Liver (tissue), 9 donors: ENCODE results near the gene ALDH1B1. TPM values are rescaled to one million over a fixed set of nuclear protein-coding genes. Genes with fewer than 3 reads are reported as not detected.

Source experiments
- DNase-seq: peaks from one replicate; pipeline ENCODE4 v3.0.0-alpha.2; 2017; ENCODE audit warnings: low spot score
- H3K27ac ChIP-seq, 2 donors: one replicate each; pipeline ENCODE4 v1.7.0; 2013; ENCODE audit warnings: inconsistent platforms in 2 of 2, low read length in 2 of 2, control low read depth in 1 of 2, low read depth in 1 of 2, mild to moderate bottlenecking in 1 of 2
- H3K27me3 ChIP-seq, 4 donors: one replicate each; pipeline versions ENCODE4 v1.6.1 to v1.7.0; 2013; ENCODE audit warnings: low read length in 3 of 4, inconsistent platforms in 1 of 4, mild to moderate bottlenecking in 1 of 4, moderate library complexity in 1 of 4; ENCODE audit not compliant: control insufficient read depth in 4 of 4, insufficient read depth in 4 of 4
- H3K36me3 ChIP-seq, 4 donors: one replicate each; pipeline versions ENCODE4 v1.6.1 to v1.7.0; 2013; ENCODE audit warnings: low read length in 3 of 4, mild to moderate bottlenecking in 3 of 4, low read depth in 1 of 4, moderate library complexity in 1 of 4; ENCODE audit not compliant: control insufficient read depth in 4 of 4, insufficient read depth in 3 of 4
- H3K4me1 ChIP-seq, 4 donors: one replicate each; pipeline versions ENCODE4 v1.6.1 to v1.7.0; 2013; ENCODE audit warnings: low read length in 3 of 4, mild to moderate bottlenecking in 3 of 4, moderate library complexity in 1 of 4; ENCODE audit not compliant: control insufficient read depth in 4 of 4, insufficient read depth in 4 of 4
- H3K4me3 ChIP-seq, 3 donors: one replicate each; pipeline versions ENCODE4 v1.6.1 to v1.7.0; 2013; ENCODE audit warnings: low read length in 3 of 3, control low read depth in 1 of 3, low read depth in 1 of 3, mild to moderate bottlenecking in 1 of 3
- H3K9ac ChIP-seq, 2 donors: one replicate each; pipeline ENCODE4 v1.7.0; 2013; ENCODE audit warnings: low read length in 2 of 2, mild to moderate bottlenecking in 2 of 2, moderate library complexity in 2 of 2, control low read depth in 1 of 2, low read depth in 1 of 2
- H3K9me3 ChIP-seq, 4 donors: one replicate each; pipeline versions ENCODE4 v1.6.1 to v1.7.0; 2013; ENCODE audit warnings: low read length in 3 of 4; ENCODE audit not compliant: control insufficient read depth in 4 of 4
- ATF3 ChIP-seq: IDR thresholded peaks from 2 replicates; pipeline ENCODE4 v1.6.1; 2016; ENCODE audit warnings: antibody characterized with exemption
- EGR1 ChIP-seq, 2 donors: IDR thresholded peaks; 2 replicates each; pipeline ENCODE4 v1.6.1; 2016 to 2018; ENCODE audit warnings: antibody characterized with exemption in 2 of 2, low read depth in 2 of 2
- FOXA1 ChIP-seq: IDR thresholded peaks from 2 replicates; pipeline ENCODE4 v1.6.1; 2016; ENCODE audit warnings: antibody characterized with exemption
- FOXA2 ChIP-seq: IDR thresholded peaks from 2 replicates; pipeline ENCODE4 v1.6.1; 2016; ENCODE audit warnings: antibody characterized with exemption
- GABPA ChIP-seq, 2 donors: IDR thresholded peaks in 1 of 2; conservative IDR thresholded peaks in 1 of 2; 2 replicates each; pipeline ENCODE4 v1.6.1; 2016; ENCODE audit warnings: antibody characterized with exemption in 2 of 2, mild to moderate bottlenecking in 1 of 2, moderate library complexity in 1 of 2
- HNF4A ChIP-seq, 2 donors: conservative IDR thresholded peaks; 2 replicates each; pipeline ENCODE4 v1.6.1; 2016; ENCODE audit warnings: antibody characterized with exemption in 2 of 2, mild to moderate bottlenecking in 2 of 2
- HNF4G ChIP-seq: IDR thresholded peaks from 2 replicates; pipeline ENCODE4 v1.6.1; 2016; ENCODE audit warnings: antibody characterized with exemption
- JUND ChIP-seq, 2 donors: IDR thresholded peaks; 2 replicates each; pipeline ENCODE4 v1.6.1; 2016; ENCODE audit warnings: antibody characterized with exemption in 2 of 2
- MAX ChIP-seq: IDR thresholded peaks from 2 replicates; pipeline ENCODE4 v1.6.1; 2016; ENCODE audit warnings: antibody characterized with exemption
- NR2F2 ChIP-seq: IDR thresholded peaks from 2 replicates; pipeline ENCODE4 v1.6.1; 2016; ENCODE audit warnings: antibody characterized with exemption
- RAD21 ChIP-seq, 2 donors: IDR thresholded peaks; 2 replicates each; pipeline ENCODE4 v1.6.1; 2016; ENCODE audit warnings: antibody characterized with exemption in 2 of 2, mild to moderate bottlenecking in 2 of 2
- RXRA ChIP-seq, 2 donors: IDR thresholded peaks; 2 replicates each; pipeline ENCODE4 v1.6.1; 2017 to 2018; ENCODE audit warnings: antibody characterized with exemption in 2 of 2, mild to moderate bottlenecking in 1 of 2
- SP1 ChIP-seq: IDR thresholded peaks from 2 replicates; pipeline ENCODE4 v1.6.1; 2018; ENCODE audit warnings: antibody characterized with exemption, mild to moderate bottlenecking
- TAF1 ChIP-seq: conservative IDR thresholded peaks from 2 replicates; pipeline ENCODE4 v1.6.1; 2016; ENCODE audit warnings: antibody characterized with exemption, mild to moderate bottlenecking
- YY1 ChIP-seq: IDR thresholded peaks from 2 replicates; pipeline ENCODE4 v1.6.1; 2016; ENCODE audit warnings: antibody characterized with exemption, mild to moderate bottlenecking
- ZBTB33 ChIP-seq: IDR thresholded peaks from 2 replicates; pipeline ENCODE4 v1.6.1; 2016; ENCODE audit warnings: antibody characterized with exemption
- WGBS: extraction: QIAGEN DNeasy Blood & Tissue Kit; methylation state at CpG from one replicate; pipeline ENCODE4 v1.1.7; 2013; 5-methylcytosine and 5-hydroxymethylcytosine counted together
- polyA plus RNA-seq, 2 donors: library from polyadenylated mRNA; stranded (reverse) in 1 of 2; unstranded in 1 of 2; fragments of 200-250 nt in 1 of 2; fragments of >200 nt in 1 of 2; fragmentation: Nextera tagmentation in 1 of 2; extraction: Ambion mirVana in 1 of 2; gene quantifications; one replicate each; pipeline versions ENCODE4 v1.2.1 to v1.2.3, GENCODE V29; 2013 to 2015
- total RNA-seq, 2 donors: library from RNA; depleted of rRNA; stranded (reverse); fragments of >200 nt; gene quantifications; one replicate each; pipeline ENCODE4 v1.2.3, GENCODE V29; 2014
- TF ChIP-seq, protein P1 (sequence below): fragments of 150-350 bp; IDR thresholded peaks from 2 replicates; pipeline ENCODE4 v1.5.1; 2017; ENCODE audit warnings: improper control_type of control experiment, low read depth, low read length; ENCODE audit not compliant: missing input control
- TF ChIP-seq, protein P2 (sequence below): IDR thresholded peaks from 2 replicates; pipeline ENCODE4 v1.6.1; 2016; ENCODE audit warnings: antibody characterized with exemption, mild to moderate bottlenecking
- donor health status: healthy.
- donor health status: healthy.
- donor health status: healthy.
- donor health status: healthy.
- donor health status: healthy.

ALDH1B1 gene
- total and polyA plus RNA-seq, 4 donors = 18.9 to 73.9 (median 52.6) TPM

GRCh38 chr9:38387751-38388150, 4.8 kb upstream of the ALDH1B1 start:
- WGBS = 81% methylated on average over 4 of the region's 4 CpGs
- Histone ChIP-seq H3K27me3 (no peaks in the 10 kb centered on the region), H3K4me3 (no peak overlapping the region), H3K4me1 (peaks cover 12 to 66% (median 62%) of the 10 kb centered on the region in 4 donors), H3K36me3 (no peaks in the 10 kb centered on the region), H3K9me3 (peaks cover 2 to 10% (median 4%) of the 10 kb centered on the region in 4 donors), H3K27ac (peak overlapping the region; percentile 66 to 80), H3K9ac (no peak overlapping the region)
- DNase-seq = no peak
- no peak for TF ChIP-seq GABPA (IDR thresholded peaks at IDR 0.05 in 1 of 2, conservative IDR thresholded peaks at IDR 0.05 in 1 of 2)
- TF ChIP-seq HNF4G = no peak
- no peak for TF ChIP-seq MAX
- no peak for TF ChIP-seq RAD21 (IDR thresholded peaks at IDR 0.05)
- no peak for TF ChIP-seq JUND (IDR thresholded peaks at IDR 0.05)
- TF ChIP-seq, protein P1, sequence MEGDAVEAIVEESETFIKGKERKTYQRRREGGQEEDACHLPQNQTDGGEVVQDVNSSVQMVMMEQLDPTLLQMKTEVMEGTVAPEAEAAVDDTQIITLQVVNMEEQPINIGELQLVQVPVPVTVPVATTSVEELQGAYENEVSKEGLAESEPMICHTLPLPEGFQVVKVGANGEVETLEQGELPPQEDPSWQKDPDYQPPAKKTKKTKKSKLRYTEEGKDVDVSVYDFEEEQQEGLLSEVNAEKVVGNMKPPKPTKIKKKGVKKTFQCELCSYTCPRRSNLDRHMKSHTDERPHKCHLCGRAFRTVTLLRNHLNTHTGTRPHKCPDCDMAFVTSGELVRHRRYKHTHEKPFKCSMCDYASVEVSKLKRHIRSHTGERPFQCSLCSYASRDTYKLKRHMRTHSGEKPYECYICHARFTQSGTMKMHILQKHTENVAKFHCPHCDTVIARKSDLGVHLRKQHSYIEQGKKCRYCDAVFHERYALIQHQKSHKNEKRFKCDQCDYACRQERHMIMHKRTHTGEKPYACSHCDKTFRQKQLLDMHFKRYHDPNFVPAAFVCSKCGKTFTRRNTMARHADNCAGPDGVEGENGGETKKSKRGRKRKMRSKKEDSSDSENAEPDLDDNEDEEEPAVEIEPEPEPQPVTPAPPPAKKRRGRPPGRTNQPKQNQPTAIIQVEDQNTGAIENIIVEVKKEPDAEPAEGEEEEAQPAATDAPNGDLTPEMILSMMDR = no peak
- no peak for TF ChIP-seq FOXA1
- TF ChIP-seq EGR1 (IDR thresholded peaks at IDR 0.05; ENCODE audit: low read depth in 2 of 2) = no peak
- TF ChIP-seq NR2F2 = no peak
- no peak for TF ChIP-seq FOXA2
- TF ChIP-seq ZBTB33 = no peak
- TF ChIP-seq, protein P2, sequence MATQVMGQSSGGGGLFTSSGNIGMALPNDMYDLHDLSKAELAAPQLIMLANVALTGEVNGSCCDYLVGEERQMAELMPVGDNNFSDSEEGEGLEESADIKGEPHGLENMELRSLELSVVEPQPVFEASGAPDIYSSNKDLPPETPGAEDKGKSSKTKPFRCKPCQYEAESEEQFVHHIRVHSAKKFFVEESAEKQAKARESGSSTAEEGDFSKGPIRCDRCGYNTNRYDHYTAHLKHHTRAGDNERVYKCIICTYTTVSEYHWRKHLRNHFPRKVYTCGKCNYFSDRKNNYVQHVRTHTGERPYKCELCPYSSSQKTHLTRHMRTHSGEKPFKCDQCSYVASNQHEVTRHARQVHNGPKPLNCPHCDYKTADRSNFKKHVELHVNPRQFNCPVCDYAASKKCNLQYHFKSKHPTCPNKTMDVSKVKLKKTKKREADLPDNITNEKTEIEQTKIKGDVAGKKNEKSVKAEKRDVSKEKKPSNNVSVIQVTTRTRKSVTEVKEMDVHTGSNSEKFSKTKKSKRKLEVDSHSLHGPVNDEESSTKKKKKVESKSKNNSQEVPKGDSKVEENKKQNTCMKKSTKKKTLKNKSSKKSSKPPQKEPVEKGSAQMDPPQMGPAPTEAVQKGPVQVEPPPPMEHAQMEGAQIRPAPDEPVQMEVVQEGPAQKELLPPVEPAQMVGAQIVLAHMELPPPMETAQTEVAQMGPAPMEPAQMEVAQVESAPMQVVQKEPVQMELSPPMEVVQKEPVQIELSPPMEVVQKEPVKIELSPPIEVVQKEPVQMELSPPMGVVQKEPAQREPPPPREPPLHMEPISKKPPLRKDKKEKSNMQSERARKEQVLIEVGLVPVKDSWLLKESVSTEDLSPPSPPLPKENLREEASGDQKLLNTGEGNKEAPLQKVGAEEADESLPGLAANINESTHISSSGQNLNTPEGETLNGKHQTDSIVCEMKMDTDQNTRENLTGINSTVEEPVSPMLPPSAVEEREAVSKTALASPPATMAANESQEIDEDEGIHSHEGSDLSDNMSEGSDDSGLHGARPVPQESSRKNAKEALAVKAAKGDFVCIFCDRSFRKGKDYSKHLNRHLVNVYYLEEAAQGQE = no peak
- no peak for TF ChIP-seq SP1
- TF ChIP-seq RXRA (IDR thresholded peaks at IDR 0.05) = no peak
- TF ChIP-seq ATF3 = no peak
- TF ChIP-seq TAF1 = no peak
- TF ChIP-seq HNF4A (conservative IDR thresholded peaks at IDR 0.05) = no peak
- TF ChIP-seq YY1 = no peak
